Cardiac muscle cell (in vitro differentiated cells and primary cell): ENCODE results near the gene TARS1. TPM values are rescaled to one million over a fixed set of nuclear protein-coding genes. Genes with fewer than 3 reads are reported as not detected.

ENCODE experiments used
- DNase-seq, 2 donors: peaks; one replicate each; pipeline versions ENCODE4 v3.0.0 to v3.0.0-alpha.2; 2010 to 2017; ENCODE audit warnings: low read depth in 1 of 2, low spot score in 1 of 2
- H3K27ac ChIP-seq: fragments of 200-600 bp; sonication (generic); 2 replicates; pipeline ENCODE4 v1.5.1; 2016
- H3K27me3 ChIP-seq: fragments of 200-600 bp; sonication (generic); 2 replicates; pipeline ENCODE4 v1.6.0; 2016; ENCODE audit warnings: control low read depth
- H3K36me3 ChIP-seq: fragments of 200-600 bp; sonication (generic); 2 replicates; pipeline ENCODE4 v1.5.1; 2016; ENCODE audit warnings: control low read depth
- H3K4me1 ChIP-seq: fragments of 200-600 bp; sonication (generic); 2 replicates; pipeline ENCODE4 v1.8.1; 2017; ENCODE audit warnings: low read depth, mild to moderate bottlenecking, mixed run types
- H3K4me3 ChIP-seq: fragments of 200-600 bp; sonication (generic); 2 replicates; pipeline ENCODE4 v1.5.1; 2016; ENCODE audit warnings: mild to moderate bottlenecking
- H3K9me3 ChIP-seq: fragments of 200-600 bp; sonication (generic); 2 replicates; pipeline ENCODE4 v1.5.1; 2017; ENCODE audit warnings: low read depth, mild to moderate bottlenecking, control low read depth
- polyA plus RNA-seq: library from polyadenylated mRNA; unstranded; fragments of >200 nt; fragmentation: Nextera tagmentation; extraction: Ambion mirVana; gene quantifications from 2 replicates; pipeline ENCODE4 v1.2.1, GENCODE V29; 2016
- total RNA-seq: library from RNA; depleted of rRNA; stranded (reverse); fragments of >200 nt; gene quantifications from 2 replicates; pipeline ENCODE4 v1.2.3, GENCODE V29; 2016
- TF ChIP-seq, protein P1 (sequence below): IDR thresholded peaks from 2 replicates; pipeline ENCODE4 v1.5.1; 2012; ENCODE audit warnings: low read depth, mild to moderate bottlenecking, low read length

TARS1 gene
- total and polyA plus RNA-seq, 2 experiments from 2014 or later = 80.5 to 80.8 TPM

DNA sequence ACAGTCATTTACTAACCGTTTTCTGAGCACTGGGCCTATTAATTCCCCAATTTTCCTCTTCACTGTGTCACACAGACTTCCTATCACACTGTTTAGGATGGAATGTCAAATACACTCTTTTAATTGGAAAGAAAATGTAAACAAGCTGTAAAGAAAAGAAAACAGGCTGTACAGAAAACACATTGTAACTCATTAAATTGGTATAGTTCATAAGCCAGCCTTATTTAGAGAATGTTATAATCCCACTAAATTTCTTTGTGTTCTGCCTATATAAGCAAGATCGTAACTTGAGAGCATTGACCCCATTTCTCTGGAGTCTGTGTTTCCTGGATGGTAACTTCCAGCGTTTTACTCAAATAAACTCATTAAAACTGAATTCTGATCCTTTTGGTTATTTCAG is 46.5 kb downstream of the TARS1 start:
- Histone ChIP-seq H3K27me3 (no peaks in the 10 kb centered on the region), H3K36me3 (no peaks in the 10 kb centered on the region), H3K4me3 (no peak overlapping the region), H3K27ac (no peak overlapping the region), H3K4me1 (no peaks in the 10 kb centered on the region), H3K9me3 (no peaks in the 10 kb centered on the region)
- no peak for DNase-seq
- TF ChIP-seq, protein P1, sequence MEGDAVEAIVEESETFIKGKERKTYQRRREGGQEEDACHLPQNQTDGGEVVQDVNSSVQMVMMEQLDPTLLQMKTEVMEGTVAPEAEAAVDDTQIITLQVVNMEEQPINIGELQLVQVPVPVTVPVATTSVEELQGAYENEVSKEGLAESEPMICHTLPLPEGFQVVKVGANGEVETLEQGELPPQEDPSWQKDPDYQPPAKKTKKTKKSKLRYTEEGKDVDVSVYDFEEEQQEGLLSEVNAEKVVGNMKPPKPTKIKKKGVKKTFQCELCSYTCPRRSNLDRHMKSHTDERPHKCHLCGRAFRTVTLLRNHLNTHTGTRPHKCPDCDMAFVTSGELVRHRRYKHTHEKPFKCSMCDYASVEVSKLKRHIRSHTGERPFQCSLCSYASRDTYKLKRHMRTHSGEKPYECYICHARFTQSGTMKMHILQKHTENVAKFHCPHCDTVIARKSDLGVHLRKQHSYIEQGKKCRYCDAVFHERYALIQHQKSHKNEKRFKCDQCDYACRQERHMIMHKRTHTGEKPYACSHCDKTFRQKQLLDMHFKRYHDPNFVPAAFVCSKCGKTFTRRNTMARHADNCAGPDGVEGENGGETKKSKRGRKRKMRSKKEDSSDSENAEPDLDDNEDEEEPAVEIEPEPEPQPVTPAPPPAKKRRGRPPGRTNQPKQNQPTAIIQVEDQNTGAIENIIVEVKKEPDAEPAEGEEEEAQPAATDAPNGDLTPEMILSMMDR = no peak

DNA sequence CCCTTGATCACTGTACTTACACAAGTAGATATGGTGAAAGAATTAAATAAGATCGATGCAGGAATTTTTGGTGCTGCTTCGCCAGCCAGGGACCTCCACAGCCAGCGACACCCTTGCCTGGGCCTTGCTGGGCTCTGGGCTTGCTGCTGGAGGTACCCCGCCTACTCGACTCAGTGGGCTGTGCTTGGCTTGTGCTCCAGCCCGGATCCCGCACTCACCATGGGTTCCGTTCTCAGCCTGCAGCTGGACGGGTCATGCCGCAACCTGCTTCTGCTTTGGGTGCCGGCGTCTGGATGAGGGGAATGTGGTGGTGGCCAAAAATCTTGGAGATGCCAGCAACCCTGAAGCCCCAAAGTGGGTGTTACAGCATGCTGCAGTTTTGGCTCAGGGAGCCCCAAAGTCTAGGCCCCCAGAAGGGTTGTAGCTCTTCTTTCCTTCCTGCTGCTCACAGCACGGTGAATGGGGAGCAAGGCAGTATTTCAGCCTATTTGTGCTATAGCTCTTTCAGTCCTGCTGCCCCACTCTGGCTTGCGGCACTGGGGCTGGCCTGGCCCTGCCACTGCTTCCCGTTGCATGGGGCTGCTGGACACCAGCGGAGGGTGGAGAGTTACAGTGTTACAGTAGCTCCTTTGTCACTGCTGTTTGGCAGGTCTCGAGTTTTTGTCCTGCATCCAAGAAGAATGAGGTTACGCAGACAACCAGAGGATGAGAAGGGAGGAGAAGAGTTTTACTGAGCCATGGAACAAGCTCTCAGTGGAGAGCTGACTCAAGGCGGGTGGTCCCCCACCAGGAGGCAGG is 48.0 kb downstream of the TARS1 start:
- no peaks in the 10 kb centered on the region for H3K9me3 ChIP-seq
- H3K4me1 ChIP-seq = no peaks in the 10 kb centered on the region
- H3K36me3 ChIP-seq = no peaks in the 10 kb centered on the region
- no peaks in the 10 kb centered on the region for H3K27me3 ChIP-seq
- H3K27ac ChIP-seq = no peak overlapping the region
- TF ChIP-seq, protein P1 = no peak
- no peak for DNase-seq
- no peak overlapping the region for H3K4me3 ChIP-seq

DNA sequence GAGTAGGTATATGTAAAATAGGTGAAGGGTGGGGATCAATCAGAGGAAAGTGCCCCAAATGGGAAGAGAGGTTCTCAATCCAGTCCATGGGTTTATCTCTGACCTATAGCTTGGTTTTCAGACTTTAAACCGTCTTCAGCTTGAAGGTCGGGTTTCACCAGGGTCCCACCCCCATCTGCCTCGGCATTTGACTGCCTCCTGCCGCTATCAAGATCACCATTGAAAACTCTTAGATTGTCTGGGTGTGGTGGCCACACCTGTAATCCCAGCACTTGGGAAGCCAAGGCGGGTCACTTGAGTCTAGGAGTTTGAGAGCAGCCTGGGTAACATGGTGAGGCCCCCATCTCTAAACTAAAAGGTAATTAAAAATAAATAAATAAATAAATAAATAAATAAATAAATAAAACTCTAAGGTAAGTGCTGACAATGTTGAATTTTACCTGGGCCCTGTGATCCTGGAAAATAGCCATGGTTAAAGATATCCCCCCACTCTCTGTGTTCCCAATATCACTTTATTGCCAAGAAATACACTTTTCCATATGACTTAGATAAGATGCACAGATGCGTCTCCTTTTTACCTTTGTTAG is 48.8 kb downstream of the TARS1 start:
- Histone ChIP-seq H3K36me3 (no peaks in the 10 kb centered on the region), H3K4me3 (no peak overlapping the region), H3K9me3 (no peaks in the 10 kb centered on the region), H3K4me1 (no peaks in the 10 kb centered on the region), H3K27ac (no peak overlapping the region), H3K27me3 (no peaks in the 10 kb centered on the region)
- TF ChIP-seq, protein P1 = no peak
- DNase-seq = no peak

DNA sequence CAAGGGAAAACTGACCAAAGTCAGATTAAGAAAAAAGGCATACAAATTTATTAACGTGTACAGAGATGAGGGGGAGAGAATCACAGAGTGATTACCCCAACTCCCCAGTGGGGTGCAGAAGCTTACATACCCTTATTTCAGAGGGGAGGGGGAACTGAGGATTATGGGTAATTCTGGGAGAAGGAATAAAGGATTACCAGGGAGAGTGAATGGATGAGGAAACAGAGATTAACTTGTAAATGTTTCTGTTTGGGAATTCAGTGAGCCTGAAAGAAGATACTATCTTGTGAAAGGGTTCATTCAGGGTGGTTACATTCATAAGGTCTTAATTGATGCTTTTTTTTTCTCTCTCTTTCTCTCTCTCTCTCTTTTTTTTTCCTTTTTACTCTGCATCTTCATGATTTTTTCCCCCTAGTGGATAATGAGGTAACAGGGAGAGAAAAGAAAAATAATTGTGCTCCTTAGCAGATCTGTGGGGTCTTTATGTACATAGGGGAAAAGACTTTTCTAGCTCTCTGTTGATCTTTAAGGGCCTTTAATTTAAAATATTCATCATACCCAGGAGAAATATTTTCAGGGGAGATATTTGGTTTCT is 49.4 kb downstream of the TARS1 start:
- DNase-seq = no peak
- Histone ChIP-seq H3K27ac (no peak overlapping the region), H3K4me1 (no peaks in the 10 kb centered on the region), H3K4me3 (no peak overlapping the region), H3K36me3 (no peaks in the 10 kb centered on the region), H3K27me3 (no peaks in the 10 kb centered on the region), H3K9me3 (no peaks in the 10 kb centered on the region)
- TF ChIP-seq, protein P1 = peak; percentile 15

DNA sequence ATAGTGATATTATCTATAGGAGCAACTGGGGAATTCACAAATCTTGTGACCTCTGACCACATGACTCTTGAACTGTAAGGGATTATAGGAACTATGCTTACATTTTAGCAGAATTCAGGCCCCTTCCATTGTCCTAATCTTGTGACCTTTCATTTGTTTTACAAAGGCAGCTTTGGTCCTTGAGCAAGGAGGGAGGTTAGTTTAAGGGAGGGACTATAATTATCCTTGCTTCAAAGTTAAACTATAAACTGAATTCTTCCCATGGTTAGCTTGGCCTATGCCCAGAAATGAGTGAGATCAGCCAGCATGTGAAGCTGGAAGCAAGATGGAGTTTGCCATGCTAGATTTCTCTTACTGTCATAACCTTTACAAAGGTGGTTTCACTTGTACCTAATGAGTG is 51.2 kb downstream of the TARS1 start:
- H3K4me3 ChIP-seq = no peak overlapping the region
- no peaks in the 10 kb centered on the region for H3K36me3 ChIP-seq
- H3K27me3 ChIP-seq = no peaks in the 10 kb centered on the region
- H3K4me1 ChIP-seq = no peaks in the 10 kb centered on the region
- H3K9me3 ChIP-seq = no peaks in the 10 kb centered on the region
- TF ChIP-seq, protein P1 = no peak
- no peak for DNase-seq
- no peak overlapping the region for H3K27ac ChIP-seq
